Dermis microvascular lymphatic vessel endothelial cell (primary cell): ENCODE measurements around the gene VPS13D. TPM values are rescaled to one million over a fixed set of nuclear protein-coding genes. Genes with fewer than 3 reads are reported as not detected.
A peak's percentile ranks its signal among the peaks of the same experiment; 100 is the strongest.
"Not testable (repeated sequence)": the region's sequence is repeated elsewhere in the genome, so short reads cannot be mapped to it uniquely, and the experiment has no call there.

Experiments used
- DNase-seq, 2 donors: peaks; one replicate each; pipeline versions ENCODE4 v3.0.0 to v3.0.0-alpha.2; 2010; ENCODE audit warnings: low read depth in 2 of 2
- total RNA-seq: library from RNA; depleted of rRNA; stranded (reverse); fragments of >200 nt; gene quantifications from 2 replicates; pipeline ENCODE4 v1.2.1, GENCODE V29; 2014

Gene VPS13D
- total RNA-seq, 1 donor from 2014 or later: 22.9 TPM

DNA sequence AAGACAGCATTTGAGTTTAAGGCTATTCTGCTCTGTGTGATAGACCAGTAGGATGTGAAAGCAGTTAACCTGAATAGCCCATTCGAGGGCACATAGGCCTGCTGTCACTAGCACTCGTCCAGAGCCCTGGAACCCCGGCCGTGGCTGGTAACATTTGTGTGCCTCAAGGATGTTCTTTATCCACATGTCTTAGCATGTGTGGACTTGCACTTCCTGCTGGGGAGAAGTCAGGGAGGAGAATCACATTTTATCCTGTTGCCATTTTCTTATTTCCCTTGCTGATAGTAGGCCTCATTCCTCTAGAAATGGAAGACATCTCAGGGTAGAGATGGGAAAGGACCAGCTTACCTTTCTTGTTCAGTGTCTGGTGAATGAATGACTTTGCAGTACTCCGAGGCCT lies 54.7 kb downstream of the VPS13D start:
- no peak for DNase-seq

DNA sequence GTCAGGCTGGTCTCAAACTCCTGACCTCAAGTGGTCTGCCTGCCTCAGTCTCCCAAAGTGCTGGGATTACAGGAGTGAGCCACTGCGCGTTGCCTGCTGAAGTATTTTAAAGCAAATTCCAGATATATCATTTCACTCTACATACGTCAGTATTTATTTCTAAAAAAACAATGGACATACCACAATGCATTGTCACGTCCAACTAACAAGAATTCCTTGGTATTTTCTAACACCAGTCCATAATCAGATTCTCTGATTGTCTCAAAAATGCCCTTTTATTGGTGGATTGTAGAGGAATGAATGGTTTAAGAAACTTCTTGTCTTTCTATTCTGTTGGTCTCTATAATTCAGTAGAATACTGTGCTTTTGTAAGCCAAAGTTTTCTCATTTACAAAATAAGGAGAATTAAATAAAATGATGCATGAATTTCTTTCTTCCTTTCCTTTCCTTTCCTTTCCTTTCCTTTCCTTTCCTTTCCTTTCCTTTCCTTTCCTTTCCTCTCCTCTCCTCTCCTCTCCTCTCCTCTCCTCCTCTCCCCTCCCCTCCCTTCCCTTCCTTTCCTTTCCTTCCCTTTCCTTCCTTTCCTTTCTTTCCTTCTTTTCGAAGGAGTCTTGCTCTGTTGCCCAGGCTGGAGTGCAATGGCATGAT lies 55.8 kb downstream of the VPS13D start:
- DNase-seq: no peak

DNA sequence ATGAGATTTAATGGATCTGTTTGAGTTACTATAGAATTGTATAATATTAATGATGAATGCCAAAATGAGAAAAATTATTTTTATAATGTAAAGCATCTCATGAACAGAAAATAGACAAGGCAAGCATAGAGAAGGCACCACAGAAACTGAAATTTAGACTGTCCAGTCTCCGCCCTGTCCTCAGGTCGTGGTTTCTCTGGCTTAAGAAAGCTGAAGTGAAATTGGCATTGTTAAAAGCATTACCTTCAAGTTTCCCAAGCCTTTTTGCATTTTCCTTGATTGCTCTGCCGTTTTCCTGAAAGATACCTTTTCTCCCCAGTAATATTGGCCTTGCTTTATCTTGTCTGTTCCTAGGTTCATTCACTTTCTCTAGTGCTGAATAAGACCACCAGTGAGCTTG lies 58.0 kb downstream of the VPS13D start:
- no peak for DNase-seq

DNA sequence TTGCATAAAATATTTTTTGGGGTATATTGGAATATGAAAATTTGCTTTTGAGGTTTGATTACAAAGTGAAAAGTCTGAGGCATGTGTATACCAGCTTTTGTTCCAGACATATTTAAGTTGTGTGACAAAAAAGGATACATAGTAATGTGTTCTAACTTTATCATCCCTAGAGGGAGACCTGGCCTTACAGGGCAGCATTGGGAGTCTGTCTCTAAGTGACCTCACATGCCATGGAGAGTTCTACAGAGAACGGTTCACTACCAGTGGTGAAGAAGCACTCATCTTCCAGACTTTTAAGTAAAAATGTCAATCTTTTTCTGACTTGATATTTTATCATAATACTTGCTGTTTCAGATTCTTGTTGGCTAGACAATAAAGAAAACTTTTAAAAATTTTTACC lies 61.0 kb downstream of the VPS13D start:
- DNase-seq: no peak

DNA sequence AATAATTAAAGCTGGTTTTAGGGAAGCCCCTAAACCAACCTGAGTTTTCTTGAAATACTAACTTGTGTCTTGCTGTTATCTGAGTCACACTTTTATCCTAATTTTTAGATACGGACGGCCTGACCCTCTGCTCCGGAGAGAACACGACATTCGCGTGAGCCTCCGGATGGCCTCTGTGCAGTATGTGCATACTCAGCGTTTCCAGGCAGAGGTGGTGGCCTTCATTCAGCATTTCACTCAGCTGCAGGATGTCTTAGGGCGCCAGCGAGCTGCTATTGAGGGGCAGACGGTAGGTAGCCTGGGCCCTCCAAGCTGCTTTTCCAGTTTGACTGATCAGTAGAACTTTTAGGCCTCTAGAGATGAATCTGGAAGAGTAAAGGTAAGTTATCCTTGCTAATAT lies 63.6 kb downstream of the VPS13D start:
- DNase-seq: no peak

DNA sequence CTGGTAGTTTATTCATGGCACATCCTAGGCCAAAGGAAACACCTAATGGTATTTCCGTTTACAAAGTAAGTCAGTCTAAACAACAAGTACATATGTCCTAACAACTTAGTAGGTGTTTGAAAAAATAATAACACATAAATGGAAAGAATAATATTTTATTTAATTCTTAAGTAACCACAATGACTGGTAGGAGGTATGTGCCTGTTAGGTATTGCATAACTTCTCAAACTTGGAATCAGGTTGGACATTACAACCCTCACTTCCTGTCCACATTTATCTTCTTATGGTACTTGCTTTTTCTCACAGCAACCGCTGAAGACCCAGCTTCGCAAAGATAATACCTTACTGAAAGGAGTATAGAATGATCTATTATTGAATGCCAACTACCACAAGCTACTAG lies 64.2 kb downstream of the VPS13D start:
- DNase-seq: no peak

DNA sequence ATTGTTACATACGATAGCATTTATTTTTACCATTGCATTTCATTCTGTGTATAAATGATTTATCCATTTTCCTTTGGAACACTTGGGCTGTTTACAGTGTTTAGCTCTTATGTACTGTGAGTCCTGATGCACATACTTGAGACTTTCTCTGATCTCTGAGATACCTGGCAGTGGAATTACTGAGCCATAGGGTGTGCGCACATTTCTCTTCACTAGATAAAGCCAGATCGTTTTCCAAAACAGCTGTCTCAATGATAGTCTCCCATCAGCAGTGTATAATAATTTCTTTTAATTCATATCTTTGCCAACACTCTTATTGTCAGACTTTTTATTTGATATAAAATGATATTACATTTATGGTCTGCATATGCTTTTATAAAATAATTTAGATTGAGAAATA lies 66.2 kb downstream of the VPS13D start:
- no peak for DNase-seq

DNA sequence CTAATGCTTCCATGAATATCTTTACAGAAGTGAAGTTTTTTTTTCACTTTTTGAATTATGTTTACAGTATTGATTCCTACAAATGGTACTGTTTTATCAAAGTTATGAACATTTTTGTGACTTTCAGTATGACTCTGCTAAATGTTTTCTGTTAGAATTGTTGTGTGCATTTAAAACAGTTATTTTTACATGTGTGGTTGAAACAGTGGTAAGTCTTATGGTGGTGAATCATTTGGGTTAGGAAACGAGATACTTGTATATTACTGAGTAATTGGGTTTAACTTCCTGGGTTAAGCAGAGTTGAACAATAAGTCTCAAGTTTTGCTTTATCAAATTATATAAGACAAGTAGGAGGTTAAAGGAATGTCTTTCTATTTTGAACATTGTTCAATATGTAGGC lies 66.8 kb downstream of the VPS13D start:
- peak in 1 of 2 donors; percentile 47 for DNase-seq

DNA sequence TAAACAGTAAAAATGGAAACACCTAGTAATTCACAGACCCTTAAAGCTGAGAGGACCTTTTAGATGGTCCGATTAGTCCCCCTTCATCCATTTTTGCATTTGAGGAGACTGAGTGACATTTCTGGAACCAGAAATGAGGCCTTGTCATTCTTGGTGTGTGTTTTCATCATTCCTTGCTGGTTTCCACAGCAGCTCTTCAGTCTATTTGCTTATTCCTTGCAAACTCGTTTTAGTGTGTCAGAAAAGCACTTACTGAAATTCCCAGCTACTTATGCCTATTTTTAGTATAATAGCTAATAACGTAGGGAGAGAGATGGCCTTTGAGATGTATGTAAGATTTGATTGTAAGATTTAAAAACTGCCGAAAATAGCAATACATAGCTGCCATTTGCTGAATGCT lies 70.9 kb downstream of the VPS13D start:
- DNase-seq: no peak

DNA sequence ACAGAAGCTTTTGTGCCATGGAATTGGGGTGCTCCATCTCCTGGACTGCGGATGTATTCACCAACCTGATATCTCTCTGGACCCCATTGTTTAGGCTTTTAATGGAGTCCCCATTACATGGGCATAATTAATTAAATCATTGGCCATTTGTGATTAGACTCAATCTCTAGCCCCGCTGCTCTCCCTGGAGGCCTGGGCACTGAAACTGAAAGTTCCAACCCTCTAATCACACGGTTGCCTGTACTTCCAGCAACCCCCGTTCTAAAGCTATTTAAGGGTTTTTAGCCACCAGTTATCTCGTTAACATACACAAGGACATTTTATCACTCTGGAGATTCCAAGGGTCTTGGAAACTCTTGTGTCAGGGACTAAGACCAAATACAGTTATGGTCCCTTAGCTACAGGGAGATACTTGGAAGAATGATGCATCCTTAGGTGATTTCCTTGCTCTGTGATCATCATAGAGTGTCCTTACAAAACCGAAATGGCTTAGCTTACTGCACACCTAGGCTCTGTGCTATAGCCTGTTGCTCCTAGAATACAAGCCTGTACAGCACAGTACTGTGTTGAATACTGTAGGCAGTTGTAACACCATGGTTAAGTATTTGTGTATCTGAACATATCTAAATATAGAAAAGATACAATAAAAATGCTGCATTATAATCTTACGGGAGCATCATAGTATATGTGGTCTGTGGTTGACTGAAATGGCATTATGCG lies 71.8 kb downstream of the VPS13D start:
- DNase-seq: no peak

DNA sequence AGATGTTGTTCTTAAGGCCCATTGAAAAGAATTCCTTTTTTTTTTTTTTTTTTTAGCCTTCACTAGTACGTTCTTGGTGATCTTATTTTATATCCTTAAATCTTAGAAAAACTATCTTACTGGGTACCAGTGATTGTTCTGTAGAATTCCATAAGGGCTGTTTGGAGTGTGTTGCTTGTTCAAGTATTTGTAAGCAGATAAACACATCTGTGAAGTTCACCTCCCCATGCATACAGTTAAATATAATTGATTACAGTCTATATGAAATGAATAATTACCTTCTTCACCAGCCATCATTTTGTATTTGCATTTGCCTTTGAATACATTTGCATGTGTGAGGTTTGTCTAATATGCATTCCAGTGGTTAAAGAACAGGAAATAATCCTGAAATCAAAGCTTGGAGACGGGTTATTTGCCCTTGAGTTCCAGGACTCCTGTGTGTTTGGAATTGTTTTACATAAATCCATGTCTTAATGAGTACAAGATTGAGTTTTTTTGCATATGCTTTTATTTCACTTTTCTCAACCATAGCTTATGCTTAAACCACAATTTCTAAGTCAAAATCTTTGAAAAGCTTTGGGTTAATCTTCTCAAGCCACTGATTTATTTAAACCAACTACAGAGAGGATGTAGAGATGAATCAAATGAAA lies 73.1 kb downstream of the VPS13D start:
- no peak for DNase-seq

DNA sequence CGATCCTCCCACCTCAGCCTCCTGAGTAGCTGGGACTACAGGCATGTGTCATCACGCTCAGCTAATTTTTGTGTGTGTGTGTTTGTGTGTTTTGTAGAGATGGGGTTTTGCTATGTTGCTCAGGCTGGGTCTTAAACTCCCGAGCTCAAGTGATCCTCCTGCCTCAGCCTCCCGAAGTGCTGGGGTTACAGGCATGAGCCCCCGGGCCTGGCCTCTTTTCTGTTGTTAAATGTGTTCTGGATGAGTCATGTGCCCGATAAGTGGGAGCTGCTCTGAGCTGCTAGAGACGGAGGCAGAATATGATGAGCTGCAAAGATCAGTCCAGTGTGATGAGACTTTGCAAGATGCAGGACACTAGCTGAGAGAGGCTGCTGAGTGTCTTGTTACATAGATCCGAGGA lies 75.5 kb downstream of the VPS13D start:
- no peak for DNase-seq

DNA sequence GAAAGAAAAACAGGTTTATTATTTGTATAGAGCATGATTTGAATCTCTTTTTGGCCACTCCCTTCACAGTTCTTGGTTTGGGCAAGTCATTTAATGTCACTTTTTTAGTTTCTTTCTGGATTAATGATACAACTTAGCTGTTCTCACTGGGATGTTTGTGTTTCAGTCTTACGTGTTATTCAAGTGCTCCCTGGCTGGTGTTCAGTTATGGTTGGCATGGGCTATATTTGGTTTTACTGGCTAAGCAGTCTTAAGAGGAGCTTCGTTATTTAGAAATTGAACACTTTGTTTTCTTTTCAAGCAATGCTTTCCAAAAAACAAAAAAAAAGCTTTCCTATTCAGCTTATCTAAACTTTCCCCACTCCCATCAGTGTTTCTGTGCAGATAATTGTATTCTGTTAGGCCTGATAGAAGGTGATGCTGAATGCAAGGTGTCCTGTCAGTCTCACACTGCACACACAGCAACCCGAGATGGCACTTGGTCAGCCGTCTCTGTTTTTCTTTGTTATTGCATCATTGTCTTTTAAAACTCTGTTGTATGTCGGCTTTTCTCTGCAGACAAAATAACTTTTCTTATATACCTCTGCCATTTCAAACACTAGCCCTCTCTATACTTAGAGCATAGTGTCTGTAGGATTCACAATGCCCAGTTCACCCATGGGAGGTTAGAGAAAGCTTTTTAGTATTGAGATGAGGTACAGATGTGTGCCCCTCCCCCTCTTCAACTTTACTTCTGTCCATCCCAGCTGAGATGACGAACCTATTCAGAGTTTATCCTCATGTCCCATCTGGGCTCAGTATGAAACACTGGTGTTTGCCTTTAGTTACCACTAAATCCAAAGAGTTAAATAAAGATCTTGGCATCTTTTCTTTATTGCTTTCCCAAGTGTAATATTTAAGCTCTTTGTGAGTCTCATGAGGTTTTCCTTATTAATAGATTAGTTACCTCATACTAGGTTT lies 80.2 kb downstream of the VPS13D start:
- DNase-seq: no peak

DNA sequence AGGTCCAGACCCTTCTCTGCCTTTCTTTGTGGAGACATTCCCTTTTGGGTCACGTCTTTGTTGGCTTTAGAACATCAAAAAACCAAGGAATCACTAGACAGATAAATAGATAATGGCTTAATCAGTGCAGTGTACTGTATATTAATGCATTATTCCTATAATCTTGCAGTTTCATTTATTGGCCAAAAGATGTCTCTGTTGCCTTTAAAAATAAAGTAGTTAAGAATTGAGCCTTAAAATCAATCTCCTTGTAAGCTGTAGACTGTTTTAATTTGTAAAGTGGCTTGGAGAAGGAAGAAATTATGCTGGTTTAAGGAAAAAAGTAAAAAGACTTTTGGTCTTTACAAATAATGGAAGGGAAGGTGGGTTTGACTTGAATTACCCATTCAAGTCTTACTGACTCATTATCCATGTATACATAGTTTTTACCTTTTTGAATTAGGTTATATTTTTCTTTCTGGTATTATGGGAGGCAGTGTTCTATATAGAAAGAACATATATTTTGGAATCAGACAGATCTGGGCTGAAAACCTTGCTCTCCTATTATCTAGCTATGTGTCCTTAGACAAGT lies 84.6 kb downstream of the VPS13D start:
- peak; percentile 18 to 37 for DNase-seq

DNA sequence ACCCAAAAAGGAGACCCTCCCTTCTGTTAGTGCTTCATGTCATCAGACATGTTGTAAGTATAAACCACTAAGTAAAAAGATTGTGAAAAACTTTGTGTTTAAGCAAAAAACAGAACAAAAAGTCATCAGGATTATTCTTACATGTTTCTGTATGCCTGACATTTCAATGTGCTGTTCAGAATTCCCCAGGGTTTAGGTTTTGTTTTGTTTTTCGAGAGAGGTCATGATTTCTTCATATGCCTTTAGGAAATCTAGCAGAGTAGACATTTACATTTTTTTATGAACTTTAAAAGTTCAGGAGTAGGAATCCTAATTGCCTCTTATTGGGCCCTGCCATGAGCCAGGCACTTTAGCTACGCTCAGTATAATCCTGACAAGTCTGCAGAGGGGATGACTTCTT lies 85.3 kb downstream of the VPS13D start:
- DNase-seq: no peak

DNA sequence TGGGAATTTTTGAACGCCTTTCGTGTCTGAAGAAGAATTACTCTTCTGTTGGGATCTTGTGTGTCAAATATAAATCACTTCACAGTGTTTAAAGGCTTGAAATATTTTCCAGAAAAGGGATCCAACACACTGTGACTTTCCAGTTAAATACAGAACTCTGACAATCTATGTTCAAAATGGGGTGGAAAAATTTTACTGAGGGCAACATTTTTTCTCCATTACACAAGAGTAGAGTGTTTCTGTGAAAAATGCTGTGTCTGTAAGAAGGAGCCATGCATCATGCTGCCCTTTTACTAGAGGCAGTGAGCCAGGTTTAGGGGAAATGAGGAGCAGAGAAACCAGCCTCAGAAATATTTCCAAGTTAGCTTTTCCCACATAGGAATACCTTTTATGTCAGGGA lies 86.5 kb downstream of the VPS13D start:
- no peak for DNase-seq

DNA sequence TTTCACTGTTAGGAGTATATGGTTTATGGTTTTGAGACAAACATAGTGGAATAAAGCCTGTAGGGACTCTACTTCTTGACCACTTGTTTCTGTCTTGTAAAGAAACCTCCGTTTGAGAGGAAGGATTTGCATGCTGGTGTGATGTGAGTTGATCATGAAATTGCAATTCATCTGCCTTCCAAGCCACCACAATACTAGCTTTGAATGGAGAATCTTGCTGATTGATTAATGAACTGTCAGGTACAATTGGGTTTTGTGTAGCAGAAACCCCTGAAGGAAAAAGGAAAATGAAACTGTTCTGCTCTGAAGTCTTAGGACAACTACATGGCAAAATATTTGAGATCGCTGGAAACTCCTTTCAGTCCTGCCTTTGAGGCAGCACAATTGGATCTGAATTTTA lies 90.7 kb downstream of the VPS13D start:
- DNase-seq: no peak

DNA sequence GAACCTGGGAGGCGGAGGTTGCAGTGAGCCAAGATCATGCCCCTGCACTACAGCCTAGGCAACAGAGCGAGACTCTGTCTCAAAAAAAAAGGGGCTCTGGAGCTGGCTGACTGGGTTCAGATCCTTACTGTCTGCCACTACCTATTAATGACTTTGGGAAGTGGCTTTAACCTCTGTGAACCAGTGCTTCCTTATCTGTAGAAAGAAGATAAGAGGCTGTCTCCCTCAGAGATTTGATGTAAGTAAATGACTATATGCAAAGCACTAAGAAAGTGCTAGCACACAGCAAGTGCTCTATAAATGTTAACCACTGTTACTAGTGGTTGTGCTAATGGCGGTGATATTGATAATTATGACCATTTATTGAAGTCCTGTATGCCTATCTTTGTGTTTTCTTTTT lies 94.6 kb downstream of the VPS13D start:
- DNase-seq: no peak

DNA sequence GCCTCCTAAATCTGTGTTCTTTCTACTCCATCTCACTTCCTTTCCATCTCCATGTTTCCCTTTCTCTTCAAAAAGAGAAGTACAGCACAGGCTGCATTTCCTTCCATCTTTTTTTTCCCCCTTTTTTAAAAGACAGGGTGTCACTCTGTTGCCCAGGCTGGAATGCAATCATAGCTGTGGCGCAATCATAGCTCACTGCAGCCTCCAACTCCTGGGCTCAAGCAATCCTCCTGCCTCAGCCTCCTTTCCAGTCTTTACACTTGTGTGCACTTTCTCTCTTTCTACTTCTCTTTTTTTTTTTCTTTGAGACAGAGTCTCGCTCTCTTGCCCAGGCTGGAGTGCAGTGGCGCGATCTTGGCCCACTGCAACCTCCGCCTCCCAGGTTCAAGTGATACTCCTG lies 95.1 kb downstream of the VPS13D start:
- DNase-seq: not testable (repeated sequence)

DNA sequence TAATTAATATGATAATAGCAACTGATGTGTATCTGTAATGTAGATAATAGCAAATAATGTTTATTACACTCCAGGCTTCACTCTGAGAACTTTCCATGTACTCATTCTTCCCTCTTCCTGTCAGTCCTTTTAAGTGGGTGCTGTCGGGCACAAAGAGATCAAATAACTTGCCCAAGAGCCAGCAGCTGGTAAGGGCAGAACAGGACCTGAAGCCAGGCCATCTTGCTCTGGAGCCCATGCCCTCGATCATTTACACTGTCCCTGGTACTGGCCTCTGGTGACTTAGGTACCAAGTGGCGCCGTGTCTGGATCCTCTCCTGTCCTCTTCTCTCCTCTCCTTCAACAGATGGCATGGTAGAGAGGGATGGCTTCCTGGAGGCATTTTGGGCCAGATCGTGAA lies 97.2 kb downstream of the VPS13D start:
- DNase-seq: no peak

DNA sequence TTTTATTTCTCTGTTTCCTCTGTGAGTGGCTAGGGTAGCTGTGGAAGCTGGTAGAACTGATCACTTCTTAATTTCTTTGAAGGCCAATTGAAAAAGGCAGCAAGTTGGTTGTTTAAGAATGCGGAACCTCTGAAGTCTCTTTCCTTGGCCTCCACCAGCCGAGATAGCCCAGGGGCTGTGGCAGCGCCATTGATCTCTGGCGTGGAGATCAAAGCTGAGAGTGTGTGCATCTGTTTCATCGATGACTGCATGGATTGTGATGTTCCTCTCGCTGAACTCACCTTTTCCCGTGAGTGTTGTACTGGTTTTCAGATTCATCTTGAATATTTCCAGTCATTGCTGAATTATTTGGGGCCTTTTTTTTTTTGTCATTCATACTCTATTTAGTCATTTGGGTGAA lies 97.7 kb downstream of the VPS13D start:
- DNase-seq: no peak
